GM18868 (cell line): ENCODE data around the gene PSAT1.

Experiments
- ATAC-seq: cut with Tn5 transposase; IDR thresholded peaks from one replicate; pipeline ENCODE4 v1.9.1; 2021; ENCODE audit warnings: mild to moderate bottlenecking, moderate library complexity; ENCODE audit not compliant: unreplicated experiment

PSAT1 gene

DNA sequence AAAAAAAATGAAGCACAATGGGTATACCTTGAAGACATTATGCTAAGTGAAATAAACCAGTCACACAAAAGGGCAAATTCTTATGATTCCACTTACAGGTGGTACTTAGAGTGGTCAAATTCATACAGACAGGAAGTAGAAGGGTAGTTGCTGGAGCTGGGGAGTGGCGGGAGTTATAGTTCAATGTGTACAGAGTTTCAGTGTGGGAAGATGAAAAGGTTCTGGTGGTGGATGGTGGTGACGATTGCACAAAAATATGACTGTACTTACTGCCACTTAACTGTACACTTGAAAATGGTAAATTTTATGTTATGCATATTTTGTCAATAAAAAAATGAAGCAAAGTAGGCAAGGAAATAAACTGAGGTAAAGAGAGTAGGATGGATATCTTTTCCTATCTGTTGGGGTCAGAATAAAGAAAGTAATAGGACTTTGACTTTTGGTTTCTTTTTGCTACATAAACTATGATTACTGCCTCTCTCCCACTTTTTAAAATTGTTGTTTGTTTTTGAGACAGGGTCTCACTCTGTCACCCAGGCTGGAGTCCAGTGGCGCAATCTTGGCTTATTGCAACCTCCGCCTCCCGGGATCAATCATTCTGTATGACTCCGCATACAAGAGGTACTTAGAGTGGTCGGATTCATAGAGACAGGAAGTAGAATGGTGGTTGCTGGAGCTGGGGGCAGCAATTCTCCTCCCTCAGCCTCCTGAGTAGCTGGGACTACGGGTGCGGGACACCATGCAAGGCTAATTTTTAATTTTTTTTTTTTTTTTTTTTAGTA is 4.0 kb upstream of the PSAT1 start:
- ATAC-seq, result no peak

DNA sequence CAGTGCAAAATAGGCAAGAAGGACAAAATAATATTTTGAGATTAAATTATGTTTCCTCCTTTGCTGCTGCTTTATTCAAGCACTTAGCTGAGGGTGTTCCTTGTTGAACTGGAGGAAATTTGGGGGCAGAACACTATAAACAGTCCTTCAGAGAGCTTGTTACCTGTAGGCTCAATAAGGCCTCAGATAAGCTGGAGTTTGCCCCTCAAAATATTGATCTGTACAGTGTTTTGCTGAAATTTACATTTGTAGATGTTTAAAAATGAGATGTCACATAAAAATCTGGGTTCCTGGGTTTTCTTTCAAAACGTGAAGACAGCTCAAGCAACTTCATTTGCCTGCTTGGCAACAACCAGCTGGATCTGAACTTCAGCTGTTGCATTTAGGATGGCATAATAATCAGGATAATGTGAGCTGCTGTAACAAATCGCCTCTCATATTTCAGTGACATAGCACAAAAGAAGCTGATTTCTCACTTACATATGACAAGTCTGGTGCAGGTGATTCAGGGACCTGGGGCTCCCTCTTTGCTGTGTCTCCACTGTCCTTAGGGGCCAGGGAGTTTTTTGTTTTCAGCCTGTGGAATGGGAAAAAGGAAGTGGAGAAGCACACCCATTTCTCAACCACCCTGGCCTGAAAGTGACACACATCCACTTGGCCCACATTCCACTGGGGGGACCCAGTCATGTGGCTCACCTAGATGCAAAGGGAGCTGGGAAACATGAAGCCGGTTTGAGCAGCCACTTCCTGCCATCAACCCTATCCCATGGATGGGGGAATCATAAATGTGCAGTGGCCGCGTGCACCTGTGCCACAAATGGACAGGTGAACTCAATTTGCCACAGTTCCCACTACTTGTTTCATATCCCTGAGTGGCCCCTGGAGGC is 2.4 kb upstream of the PSAT1 start:
- no peak for ATAC-seq

DNA sequence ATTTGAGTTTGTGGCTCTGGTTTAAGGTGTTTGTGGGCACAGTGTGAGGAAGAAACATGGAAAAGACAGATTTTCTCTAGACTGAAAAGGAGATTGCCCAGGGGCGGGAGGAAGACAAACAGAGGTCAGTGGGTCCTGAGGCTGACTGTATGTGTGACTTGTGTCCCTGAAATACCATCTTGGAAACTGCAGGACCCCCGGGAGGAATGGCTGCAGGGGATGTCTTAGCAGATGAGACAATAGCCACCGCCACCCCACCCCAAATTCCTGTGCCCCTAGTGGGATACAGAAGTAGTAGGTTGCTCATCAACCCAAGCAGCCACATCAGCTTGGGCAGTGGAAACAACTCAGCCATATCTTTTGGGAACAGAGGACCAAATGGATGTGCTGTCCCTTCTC is 1.7 kb upstream of the PSAT1 start:
- no peak for ATAC-seq

DNA sequence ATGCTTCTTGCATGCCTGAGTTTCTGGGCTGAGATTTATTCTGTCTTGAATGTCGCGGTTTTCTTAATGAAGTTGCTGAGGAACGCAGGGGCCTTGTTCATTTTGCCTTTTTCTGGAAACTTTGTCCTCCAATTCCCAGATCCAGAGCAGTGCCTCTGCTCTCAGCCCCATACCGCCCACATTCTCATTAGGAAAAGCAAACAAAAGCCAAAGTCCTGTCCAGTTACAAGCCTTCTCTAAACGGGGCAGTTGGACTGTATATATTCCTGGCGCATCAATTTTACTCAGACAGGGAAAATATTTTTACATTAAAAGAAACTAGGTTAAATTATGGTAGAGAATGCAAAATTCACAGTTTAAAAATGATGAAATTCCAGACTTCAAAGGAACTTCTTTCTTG is 1.2 kb upstream of the PSAT1 start:
- ATAC-seq, result no peak

DNA sequence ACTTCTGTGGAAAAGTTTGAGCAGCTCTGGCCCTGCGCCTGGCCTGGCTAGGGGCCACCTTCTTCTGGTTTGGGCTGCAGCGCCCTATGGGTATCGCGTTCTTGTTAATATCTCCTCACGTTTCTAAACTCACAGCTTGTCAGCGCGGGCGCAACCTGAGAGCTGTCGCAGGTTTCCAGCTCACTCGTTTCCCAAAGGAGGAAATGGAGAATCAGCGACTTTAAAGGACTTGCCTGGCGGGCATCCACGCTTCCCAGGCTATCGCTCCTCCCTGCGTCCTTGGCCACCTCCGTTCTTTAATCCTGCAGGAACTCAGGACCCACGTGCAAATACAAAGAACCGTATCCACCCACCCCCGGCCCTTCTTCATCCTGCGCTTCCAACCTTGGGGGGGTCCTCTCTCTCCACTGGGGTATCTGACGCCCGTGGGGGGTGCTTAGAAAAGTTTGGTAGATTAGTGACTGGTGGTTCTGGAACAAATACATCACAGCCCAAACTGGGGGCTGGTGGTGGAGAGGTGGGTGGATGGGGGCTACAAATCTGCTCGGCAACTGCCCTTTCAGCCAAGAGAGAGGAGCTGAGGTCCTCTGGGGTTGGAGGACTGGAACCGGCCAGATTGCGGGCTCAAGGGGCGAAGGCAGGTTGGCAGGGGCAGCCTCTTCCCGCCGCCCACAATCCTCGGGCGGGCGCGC is 578 bp upstream of the PSAT1 start:
- no peak for ATAC-seq

DNA sequence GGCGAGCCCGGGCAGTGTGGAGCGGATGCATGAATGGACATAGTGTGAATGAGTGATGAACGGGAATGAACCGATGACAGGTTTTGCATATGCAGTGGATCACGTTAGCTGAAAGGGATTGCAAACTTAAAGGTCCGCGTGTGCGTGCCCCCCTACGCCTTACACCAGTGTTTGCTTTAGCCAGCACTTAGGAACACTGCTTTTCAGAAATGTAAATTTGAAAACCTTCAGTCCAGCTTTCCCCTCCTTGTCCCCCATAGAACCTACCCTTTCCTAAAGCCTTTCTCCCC is 692 bp downstream of the PSAT1 start:
- no peak for ATAC-seq

DNA sequence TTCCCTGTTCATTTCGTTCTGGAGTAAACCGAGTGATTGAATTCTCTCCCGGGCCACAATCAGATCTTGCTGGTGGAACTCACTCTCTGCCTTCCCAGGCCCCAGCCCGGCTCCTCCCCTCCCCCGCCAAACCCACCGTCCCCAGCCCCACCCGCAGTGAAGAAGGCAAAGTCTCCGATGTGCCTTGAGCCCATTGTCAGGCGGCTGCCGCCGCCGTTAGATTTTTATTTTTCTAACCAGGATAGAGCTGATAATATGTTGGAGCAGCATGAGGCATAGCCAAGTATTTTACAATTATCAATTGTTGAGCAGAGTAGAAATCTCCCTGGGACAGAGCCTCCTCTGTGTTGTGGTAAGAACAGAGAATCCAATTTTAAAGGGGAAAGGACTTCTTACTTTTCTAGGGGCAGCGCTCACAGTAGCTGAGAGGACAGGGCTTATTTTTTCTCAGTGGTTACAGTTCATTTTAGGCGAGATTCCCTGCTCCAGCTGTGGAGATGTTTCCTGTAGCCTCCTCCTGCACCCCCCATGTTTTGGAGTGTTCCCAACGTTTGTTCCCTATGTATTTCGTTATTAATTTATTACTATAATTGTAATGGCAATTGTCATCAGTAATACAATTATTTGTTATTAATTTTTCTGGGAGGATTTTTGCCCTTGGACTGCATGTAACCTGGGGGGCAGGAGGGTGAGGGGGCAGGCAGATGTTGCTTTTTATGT is 1.3 kb downstream of the PSAT1 start:
- no peak for ATAC-seq

DNA sequence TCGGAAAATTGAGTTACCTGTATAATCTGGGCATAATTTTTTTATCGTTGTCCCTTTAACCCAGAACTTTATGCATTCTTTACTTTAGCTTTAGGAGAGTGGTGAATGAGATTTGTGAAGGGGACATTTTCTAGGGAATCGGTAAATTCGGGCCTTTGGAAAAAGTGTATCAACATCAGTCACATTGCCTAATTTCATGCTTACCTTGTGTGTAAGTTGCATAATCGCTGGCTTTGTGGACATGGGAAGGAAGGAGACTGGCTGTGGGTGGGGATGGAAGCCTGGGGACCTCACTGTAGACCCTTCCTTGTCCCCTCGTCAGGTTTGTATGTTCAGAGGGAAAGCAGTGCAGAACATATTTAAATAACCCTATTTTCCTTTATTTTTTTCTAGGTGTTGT is 3.3 kb downstream of the PSAT1 start:
- no peak for ATAC-seq

DNA sequence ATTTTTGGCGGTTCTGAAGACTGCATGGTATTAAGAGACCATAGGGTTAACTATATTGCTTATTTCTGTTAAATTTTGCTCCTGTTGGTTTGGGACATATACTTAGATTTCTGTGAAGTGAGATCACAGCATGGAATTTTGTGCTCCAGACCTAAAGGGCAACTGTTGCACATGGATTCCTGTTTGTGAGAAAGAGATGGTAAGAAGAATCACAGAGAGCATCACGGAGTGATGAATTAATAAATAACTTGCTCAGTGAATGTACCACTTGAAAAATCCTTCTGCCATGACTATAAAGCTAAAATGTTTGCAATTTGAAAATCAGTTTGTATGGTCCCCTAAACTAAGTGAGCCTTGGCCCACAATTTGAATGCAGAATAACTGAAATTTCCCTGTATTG is 4.5 kb downstream of the PSAT1 start:
- no peak for ATAC-seq

DNA sequence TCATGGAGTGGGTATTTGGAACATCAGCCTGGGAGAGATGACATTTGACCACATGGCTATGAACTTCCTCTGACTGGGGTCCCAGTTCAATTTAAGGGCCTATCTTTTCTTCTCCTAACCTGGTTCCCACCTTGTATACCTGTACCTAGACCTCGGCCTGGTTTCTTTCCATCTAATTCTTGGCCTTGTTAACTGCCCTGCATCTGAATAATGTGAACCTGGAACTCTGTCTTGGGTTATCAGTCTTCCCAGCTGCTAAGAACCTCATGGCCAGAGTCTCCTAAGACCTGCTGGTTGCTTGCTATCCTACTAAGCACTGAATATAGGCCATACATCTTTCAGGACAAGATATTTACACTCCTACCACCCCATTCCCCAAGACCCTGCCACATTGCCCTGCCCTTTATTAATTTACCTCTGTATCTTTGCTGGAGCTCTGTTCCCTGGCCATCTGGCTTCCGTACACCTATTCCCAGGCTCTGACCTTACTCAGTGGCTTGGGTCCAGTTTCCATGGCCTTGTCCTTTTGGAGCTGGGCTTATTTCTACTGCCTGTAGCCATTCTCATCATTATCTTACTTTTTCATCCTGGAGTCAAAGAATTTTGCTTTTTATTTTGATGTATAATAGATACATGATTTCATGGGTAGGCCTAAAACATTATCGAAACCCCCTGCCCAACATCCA is 6.6 kb downstream of the PSAT1 start:
- ATAC-seq, result no peak

DNA sequence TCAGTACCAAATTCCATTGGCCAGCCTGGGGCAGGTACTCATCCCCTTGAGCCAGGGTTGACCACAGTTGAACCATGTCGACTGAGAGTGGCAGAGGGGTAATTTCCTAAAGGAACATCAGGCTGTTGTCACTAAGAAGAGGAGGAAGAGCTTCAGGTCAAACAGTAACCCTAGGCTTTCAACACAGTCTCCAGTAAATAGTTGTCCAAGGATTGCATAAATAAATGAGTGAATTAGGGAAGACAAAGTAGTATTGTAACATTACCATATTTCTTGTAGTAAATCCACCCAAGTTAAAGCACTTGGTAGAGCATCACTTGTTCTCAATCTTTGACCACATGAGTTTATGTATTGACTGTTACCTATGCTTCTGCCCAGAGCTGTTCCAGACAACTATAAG is 7.4 kb downstream of the PSAT1 start:
- no peak for ATAC-seq

DNA sequence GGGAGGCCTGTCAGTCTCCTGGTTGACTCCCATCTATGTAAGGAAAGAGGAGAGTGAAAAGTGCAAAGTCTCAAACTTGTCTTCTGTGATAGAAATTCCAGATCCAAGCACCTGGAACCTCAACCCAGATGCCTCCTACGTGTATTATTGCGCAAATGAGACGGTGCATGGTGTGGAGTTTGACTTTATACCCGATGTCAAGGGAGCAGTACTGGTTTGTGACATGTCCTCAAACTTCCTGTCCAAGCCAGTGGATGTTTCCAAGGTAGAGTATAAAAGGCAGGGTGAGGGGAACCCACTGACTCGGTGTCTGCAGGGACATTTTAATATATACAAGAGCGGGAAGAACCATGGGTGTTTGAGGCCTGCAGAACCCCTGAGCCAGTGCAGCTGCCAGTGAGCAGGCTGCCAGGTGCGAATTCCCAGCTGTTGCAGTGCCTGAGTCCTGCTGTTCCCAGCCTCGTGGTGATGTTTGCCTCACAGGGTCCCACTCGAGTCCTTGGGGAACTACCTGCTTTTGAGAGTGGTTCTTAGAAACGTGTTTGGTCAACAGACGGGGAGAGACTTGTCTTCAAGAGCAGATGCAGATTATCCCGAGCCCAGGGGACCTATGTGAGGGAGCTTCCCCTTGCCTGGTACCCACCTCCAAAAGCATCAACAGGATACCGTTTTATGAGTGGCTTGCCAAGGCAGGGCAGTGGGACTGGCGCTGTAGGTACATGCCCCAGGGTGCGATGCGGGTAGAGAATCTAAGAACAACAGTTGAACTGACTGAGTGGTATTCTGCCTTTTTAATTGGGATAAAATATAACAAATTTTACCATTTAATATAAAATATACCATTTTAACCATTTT is 9.5 kb downstream of the PSAT1 start:
- no peak for ATAC-seq

DNA sequence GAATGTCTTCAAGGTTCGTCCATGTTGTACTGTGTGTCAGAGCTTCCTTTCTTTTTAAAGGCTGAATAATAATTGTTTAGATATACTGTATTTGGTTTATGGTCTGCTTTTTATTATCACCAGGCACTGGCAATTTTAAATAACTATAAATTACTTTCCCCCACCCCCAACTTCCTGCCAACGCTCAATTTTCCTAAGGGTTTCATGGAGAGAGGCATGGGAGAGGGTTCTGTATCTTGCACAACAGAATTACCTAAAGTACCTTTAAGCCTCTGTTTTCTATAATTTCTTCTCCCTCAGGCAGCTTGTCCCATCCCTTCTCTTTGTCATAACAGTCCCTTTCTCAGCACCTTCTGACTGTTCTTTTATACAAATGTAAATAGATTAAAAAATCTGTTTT is 10.4 kb downstream of the PSAT1 start:
- no peak for ATAC-seq

DNA sequence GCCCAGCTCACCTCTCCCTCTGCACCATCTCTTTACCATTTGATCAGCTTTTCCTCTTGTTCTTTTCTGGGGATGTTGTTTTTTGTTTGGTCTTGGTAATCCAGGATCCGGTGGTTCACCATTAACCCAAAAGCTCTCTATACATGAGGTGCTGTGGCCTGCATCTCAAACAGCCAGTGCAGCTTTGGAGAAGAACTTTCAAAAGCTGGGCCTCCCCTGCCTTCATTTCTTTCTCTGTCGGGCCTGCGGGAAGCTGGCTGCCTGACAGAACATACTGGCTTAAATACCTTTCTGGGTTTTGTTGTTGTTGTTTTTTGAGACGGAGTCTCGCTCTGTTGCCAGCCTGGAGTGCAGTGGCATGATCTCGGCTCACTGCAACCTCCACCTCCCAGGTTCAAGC is 12.1 kb downstream of the PSAT1 start:
- ATAC-seq, result no peak

DNA sequence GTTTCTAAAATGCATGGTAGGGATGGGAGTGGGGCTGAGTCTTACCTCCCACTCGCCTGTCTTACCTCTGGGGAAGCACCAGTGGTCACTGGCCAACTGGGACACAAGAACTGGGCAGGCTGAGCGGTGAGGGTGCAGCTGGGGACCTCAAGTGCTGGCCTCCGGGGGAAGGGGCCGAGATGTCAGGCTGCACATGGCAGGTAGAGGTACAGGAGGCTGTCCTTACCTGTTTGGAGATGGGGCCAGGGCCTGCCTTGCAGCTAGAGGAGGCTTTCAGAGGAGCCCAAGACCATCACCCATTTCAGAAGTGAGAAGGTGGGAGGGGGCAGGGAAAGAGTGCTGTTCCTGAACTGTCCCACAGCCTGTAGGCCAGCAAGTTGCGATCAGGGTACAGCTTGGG is 14.2 kb downstream of the PSAT1 start:
- no peak for ATAC-seq

DNA sequence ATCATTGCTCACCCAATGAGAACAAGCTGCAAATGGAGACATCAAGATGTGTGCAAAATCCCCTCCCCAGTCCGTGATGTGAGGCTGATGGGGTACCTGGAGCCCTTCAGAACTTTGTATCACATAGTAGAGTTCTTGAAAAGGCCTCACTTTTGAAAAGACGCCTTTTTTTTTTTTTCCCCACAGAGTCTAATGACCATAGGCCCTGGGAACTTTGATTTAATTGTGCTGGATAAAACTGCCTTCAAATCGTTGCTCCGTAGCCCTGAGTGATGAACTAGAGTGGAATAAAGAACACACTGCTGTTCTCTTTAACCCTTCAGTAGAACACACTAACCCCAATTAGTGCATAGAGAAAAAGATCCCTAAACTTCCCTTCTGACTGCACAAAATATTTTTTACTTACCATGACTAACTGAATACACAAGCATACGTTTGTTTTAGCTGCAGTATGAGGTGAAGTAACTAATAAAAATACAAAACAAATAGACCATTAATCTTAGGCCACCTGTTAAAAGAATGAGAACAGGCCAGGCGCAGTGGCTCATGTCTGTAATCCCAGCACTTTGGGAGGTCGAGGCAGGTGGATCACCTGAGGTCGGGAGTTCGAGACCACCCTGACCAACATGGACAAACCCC is 15.1 kb downstream of the PSAT1 start:
- ATAC-seq, result no peak

DNA sequence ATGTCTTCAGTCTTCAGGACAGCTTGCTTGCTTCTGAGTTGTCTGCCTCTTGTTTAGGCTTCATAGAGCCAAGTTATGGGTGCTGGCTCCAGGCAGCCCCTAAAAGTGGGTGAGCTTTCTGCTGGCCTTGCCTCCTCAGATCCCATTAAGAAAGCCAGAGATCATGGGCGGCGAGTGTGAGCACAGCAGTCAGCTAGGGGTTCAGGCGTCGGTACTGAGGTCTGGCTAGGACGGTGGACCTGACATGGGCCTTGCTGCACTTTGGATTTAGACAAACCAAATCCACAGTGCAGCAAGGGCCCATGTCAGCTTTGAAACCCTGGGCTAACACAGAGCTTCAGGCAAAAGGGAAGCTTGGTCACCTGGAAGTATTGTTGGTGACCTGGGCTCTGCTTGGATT is 17.6 kb downstream of the PSAT1 start:
- ATAC-seq, result no peak

DNA sequence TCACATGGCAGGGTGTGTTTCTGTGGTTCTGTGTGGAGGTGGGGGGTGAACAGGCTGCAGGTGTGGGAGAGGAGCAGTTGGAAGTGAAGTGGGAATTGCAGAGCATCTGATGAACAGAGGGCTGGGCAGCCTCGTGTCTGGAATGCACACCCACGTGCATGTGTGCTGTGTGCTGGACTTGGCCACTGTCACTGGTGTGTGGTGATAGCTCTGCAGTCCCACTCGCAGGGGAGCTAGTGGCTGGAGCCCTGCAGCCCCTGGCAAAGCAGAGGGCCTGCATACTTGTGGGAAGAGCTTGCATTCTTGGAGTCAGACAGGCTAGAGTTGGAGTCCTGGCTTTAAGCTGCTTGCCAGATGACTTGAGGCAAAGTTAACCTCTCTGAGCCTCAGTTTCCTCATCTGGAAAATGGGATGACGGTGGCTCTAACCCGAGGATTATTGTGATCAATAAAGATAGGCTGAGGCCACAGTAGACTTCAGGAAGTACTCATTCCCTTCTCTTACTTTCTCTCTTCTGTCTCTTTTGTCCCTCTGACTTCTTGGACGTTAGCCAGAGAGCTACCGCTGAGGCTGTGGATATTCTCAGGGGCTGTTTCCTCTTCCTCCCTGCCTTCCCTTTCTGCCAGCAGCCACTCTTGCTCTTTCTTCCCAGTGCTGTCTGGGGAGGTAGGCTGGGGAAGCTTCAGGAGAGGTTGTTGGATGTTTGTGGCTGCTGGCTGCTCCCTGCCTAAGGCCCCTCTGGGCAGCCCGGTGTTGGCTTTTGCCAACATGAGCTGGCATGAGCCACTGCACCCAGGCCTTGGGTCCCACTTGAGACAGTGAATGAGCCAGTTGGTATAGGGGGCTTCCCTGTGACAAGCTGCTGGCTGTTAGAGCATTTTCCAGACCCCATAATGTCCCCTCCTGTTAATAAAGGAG is 18.3 kb downstream of the PSAT1 start:
- ATAC-seq, result no peak
